Measurements from ENCODE around the gene ZNF318.
"Not testable (repeated sequence)": the region's sequence is repeated elsewhere in the genome, so short reads cannot be mapped to it uniquely, and the experiment has no call there.

Gene ZNF318

GRCh38 chr6:43394982-43395381 lies 25.5 kb upstream of the ZNF318 start:
- TF ChIP-seq CTCF (IDR thresholded peaks at IDR 0.05; ENCODE audit: insufficient read depth, low read length, poor library complexity, severe bottlenecking), result no peak
- no peak for TF ChIP-seq EZH2phosphoT487 (conservative IDR thresholded peaks at IDR 0.05; ENCODE audit: low read length)
- Histone ChIP-seq H3K9me2 (replicated peaks; ENCODE audit: insufficient read depth, low read length) (no peaks in the 10 kb centered on the region), H3K9ac (ENCODE audit: low read length) (no peak overlapping the region), H3K4me2 (ENCODE audit: low read depth, low read length, poor library complexity, severe bottlenecking) (no peak overlapping the region), H3K27ac (ENCODE audit: low read depth, low read length) (no peak overlapping the region), H3K9me3 (ENCODE audit: insufficient read depth, low read length) (no peaks in the 10 kb centered on the region), H3K27me3 (ENCODE audit: low read length) (no peaks in the 10 kb centered on the region), H4K20me1 (ENCODE audit: low read depth, low read length) (no peaks in the 10 kb centered on the region), H3F3A (ENCODE audit: insufficient read depth) (no peaks in the 10 kb centered on the region), H3K4me3 (ENCODE audit: insufficient read depth, low read length, poor library complexity, severe bottlenecking) (no peak overlapping the region), H3K36me3 (ENCODE audit: low read length) (no peaks in the 10 kb centered on the region), H3K79me2 (ENCODE audit: insufficient read depth, low read length) (no peaks in the 10 kb centered on the region), H2AFZ (ENCODE audit: low read depth, low read length, severe bottlenecking) (no peak overlapping the region)

- Histone ChIP-seq H3K79me2 (ENCODE audit: insufficient read depth, low read length) (no peaks in the 10 kb centered on the region), H3K9me3 (ENCODE audit: insufficient read depth, low read length) (no peaks in the 10 kb centered on the region), H4K20me1 (ENCODE audit: low read depth, low read length) (no peaks in the 10 kb centered on the region), H3K4me3 (ENCODE audit: insufficient read depth, low read length, poor library complexity, severe bottlenecking) (no peak overlapping the region), H3K9ac (ENCODE audit: low read length) (peak overlapping the region; percentile 31; the same call in 1 of the 2 replicates), H3K4me2 (ENCODE audit: low read depth, low read length, poor library complexity, severe bottlenecking) (peak overlapping the region; percentile 25), H3K27me3 (ENCODE audit: low read length) (no peaks in the 10 kb centered on the region), H3K27ac (ENCODE audit: low read depth, low read length) (peak overlapping the region; percentile 28), H2AFZ (ENCODE audit: low read depth, low read length, severe bottlenecking) (peak overlapping the region; percentile 66), H3K9me2 (replicated peaks; ENCODE audit: insufficient read depth, low read length) (no peaks in the 10 kb centered on the region), H3F3A (ENCODE audit: insufficient read depth) (no peaks in the 10 kb centered on the region), H3K36me3 (ENCODE audit: low read length) (no peaks in the 10 kb centered on the region)
- TF ChIP-seq EZH2phosphoT487 (conservative IDR thresholded peaks at IDR 0.05; ENCODE audit: low read length), result no peak
- no peak for TF ChIP-seq CTCF (IDR thresholded peaks at IDR 0.05; ENCODE audit: insufficient read depth, low read length, poor library complexity, severe bottlenecking)
Measured at GRCh38 chr6:43393602-43394001, 24.2 kb upstream of the ZNF318 start.

- H3K9me2 ChIP-seq (replicated peaks; ENCODE audit: insufficient read depth, low read length); H4K20me1 ChIP-seq (ENCODE audit: low read depth, low read length); H3F3A ChIP-seq (ENCODE audit: insufficient read depth); H3K36me3 ChIP-seq (ENCODE audit: low read length); H3K27me3 ChIP-seq (ENCODE audit: low read length); H3K9me3 ChIP-seq (ENCODE audit: insufficient read depth, low read length); H3K4me3 ChIP-seq (ENCODE audit: insufficient read depth, low read length, poor library complexity, severe bottlenecking); H3K27ac ChIP-seq (ENCODE audit: low read depth, low read length); H3K79me2 ChIP-seq (ENCODE audit: insufficient read depth, low read length): not testable (repeated sequence)
- H3K4me2 ChIP-seq (ENCODE audit: low read depth, low read length, poor library complexity, severe bottlenecking), result peak overlapping the region; percentile 25
- peak overlapping the region; percentile 31; the same call in 1 of the 2 replicates for H3K9ac ChIP-seq (ENCODE audit: low read length)
- H2AFZ ChIP-seq (ENCODE audit: low read depth, low read length, severe bottlenecking), result peak overlapping the region; percentile 66
Measured at GRCh38 chr6:43393133-43393532, 23.7 kb upstream of the ZNF318 start.

- Histone ChIP-seq H3K9me3 (ENCODE audit: insufficient read depth, low read length) (no peaks in the 10 kb centered on the region), H3K79me2 (ENCODE audit: insufficient read depth, low read length) (no peaks in the 10 kb centered on the region), H3K9ac (ENCODE audit: low read length) (no peak overlapping the region), H3K27ac (ENCODE audit: low read depth, low read length) (no peak overlapping the region), H3K4me3 (ENCODE audit: insufficient read depth, low read length, poor library complexity, severe bottlenecking) (no peak overlapping the region), H3K36me3 (ENCODE audit: low read length) (no peaks in the 10 kb centered on the region), H3F3A (ENCODE audit: insufficient read depth) (peaks cover 5% of the 10 kb centered on the region; the same call in 1 of the 2 replicates), H3K4me2 (ENCODE audit: low read depth, low read length, poor library complexity, severe bottlenecking) (no peak overlapping the region), H2AFZ (ENCODE audit: low read depth, low read length, severe bottlenecking) (no peak overlapping the region), H4K20me1 (ENCODE audit: low read depth, low read length) (no peaks in the 10 kb centered on the region), H3K9me2 (replicated peaks; ENCODE audit: insufficient read depth, low read length) (no peaks in the 10 kb centered on the region), H3K27me3 (ENCODE audit: low read length) (no peaks in the 10 kb centered on the region)
- TF ChIP-seq EZH2phosphoT487 (conservative IDR thresholded peaks at IDR 0.05; ENCODE audit: low read length) (no peak), CTCF (IDR thresholded peaks at IDR 0.05; ENCODE audit: insufficient read depth, low read length, poor library complexity, severe bottlenecking) (no peak)
Measured at GRCh38 chr6:43391440-43392031, 22.1 kb upstream of the ZNF318 start.

- H2AFZ ChIP-seq (ENCODE audit: low read depth, low read length, severe bottlenecking); H4K20me1 ChIP-seq (ENCODE audit: low read depth, low read length); H3K4me3 ChIP-seq (ENCODE audit: insufficient read depth, low read length, poor library complexity, severe bottlenecking); H3K27ac ChIP-seq (ENCODE audit: low read depth, low read length); H3K9me3 ChIP-seq (ENCODE audit: insufficient read depth, low read length); H3K9me2 ChIP-seq (replicated peaks; ENCODE audit: insufficient read depth, low read length); H3K79me2 ChIP-seq (ENCODE audit: insufficient read depth, low read length); H3K9ac ChIP-seq (ENCODE audit: low read length); H3K27me3 ChIP-seq (ENCODE audit: low read length); H3K4me2 ChIP-seq (ENCODE audit: low read depth, low read length, poor library complexity, severe bottlenecking); H3K36me3 ChIP-seq (ENCODE audit: low read length): not testable (repeated sequence)
- H3F3A ChIP-seq (ENCODE audit: insufficient read depth), result peaks cover 11% of the 10 kb centered on the region
Measured at GRCh38 chr6:43390753-43391439, 21.4 kb upstream of the ZNF318 start.
